Endothelial cell (in vitro differentiated cells): Measurements from ENCODE around the gene PIKFYVE. TPM values are rescaled to one million over a fixed set of nuclear protein-coding genes. Genes with fewer than 3 reads are reported as not detected.
"Not testable (repeated sequence)": the region's sequence is repeated elsewhere in the genome, so short reads cannot be mapped to it uniquely, and the experiment has no call there.

Experiments
- DNase-seq: peaks from one replicate; pipeline ENCODE4 v3.0.0; 2021; ENCODE audit warnings: low spot score
- H3K27ac Mint-ChIP-seq: one replicate; pipeline ENCODE4 v1.8.0; 2021; ENCODE audit warnings: mixed read lengths, inconsistent platforms; ENCODE audit not compliant: unreplicated experiment
- H3K27me3 Mint-ChIP-seq: one replicate; pipeline ENCODE4 v1.8.0; 2021; ENCODE audit warnings: mild to moderate bottlenecking, moderate library complexity, mixed read lengths, inconsistent platforms; ENCODE audit not compliant: unreplicated experiment
- H3K36me3 Mint-ChIP-seq: one replicate; pipeline ENCODE4 v1.8.0; 2021; ENCODE audit warnings: mild to moderate bottlenecking, low read depth, mixed read lengths, inconsistent platforms; ENCODE audit not compliant: unreplicated experiment
- H3K4me1 Mint-ChIP-seq: one replicate; pipeline ENCODE4 v1.8.0; 2021; ENCODE audit warnings: mild to moderate bottlenecking, mixed read lengths, inconsistent platforms; ENCODE audit not compliant: unreplicated experiment
- H3K4me3 Mint-ChIP-seq: one replicate; pipeline ENCODE4 v1.8.0; 2021; ENCODE audit warnings: mild to moderate bottlenecking, mixed read lengths, inconsistent platforms; ENCODE audit not compliant: unreplicated experiment
- H3K9me3 Mint-ChIP-seq: one replicate; pipeline ENCODE4 v1.8.0; 2021; ENCODE audit warnings: mixed read lengths, inconsistent platforms; ENCODE audit not compliant: unreplicated experiment
- CTCF ChIP-seq: fragments of 200-600 bp; sonication (generic); IDR thresholded peaks from one replicate; pipeline ENCODE4 v1.5.0; 2021; ENCODE audit warnings: antibody characterized with exemption; ENCODE audit not compliant: unreplicated experiment
- total RNA-seq: library from RNA; stranded (reverse); fragmentation: NEBNext Ultra II Directional; extraction: Animal tissue kit (Norgen Biotek cat#: 25700); gene quantifications from one replicate; pipeline ENCODE4 v1.2.1, GENCODE V29; 2021; ENCODE audit not compliant: unreplicated experiment

PIKFYVE gene
- total RNA-seq, 1 donor from 2014 or later: 52.7 TPM

GRCh38 chr2:208265371-208265800, 669 bp upstream of the PIKFYVE start:
- Mint-ChIP-seq H3K27ac (peak overlapping the region; percentile 92), H3K4me3 (peak overlapping the region; percentile 98), H3K9me3 (no peaks in the 10 kb centered on the region), H3K36me3 (no peaks in the 10 kb centered on the region), H3K4me1 (peaks cover 18% of the 10 kb centered on the region), H3K27me3 (peaks cover 9% of the 10 kb centered on the region)
- DNase-seq: peak; percentile 16
- TF ChIP-seq CTCF: no peak

DNA sequence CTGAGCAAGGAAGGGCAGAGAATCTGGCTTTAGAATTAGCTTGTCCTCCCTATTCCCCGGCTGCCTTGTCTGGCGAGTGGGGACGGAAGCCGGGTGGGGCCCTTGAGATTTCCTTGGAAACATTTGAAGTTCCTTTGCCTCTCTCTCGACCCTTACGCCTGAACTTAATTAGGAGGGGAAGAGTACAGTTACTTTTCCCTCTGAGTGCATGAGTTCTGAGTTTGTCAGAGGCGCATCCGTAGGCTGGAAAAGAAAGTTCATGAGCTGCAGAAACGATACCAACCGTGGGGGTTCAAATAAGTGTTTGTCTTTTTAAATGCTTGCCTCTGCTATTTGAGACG, 468 bp downstream of the PIKFYVE start:
- Mint-ChIP-seq H3K36me3 (peaks cover 4% of the 10 kb centered on the region), H3K27ac (peak overlapping the region; percentile 96)
- no peak for TF ChIP-seq CTCF

GRCh38 chr2:208266936-208267335, 881 bp downstream of the PIKFYVE start:
- Mint-ChIP-seq H3K4me1 (peaks cover 18% of the 10 kb centered on the region), H3K36me3 (peaks cover 6% of the 10 kb centered on the region), H3K4me3 (peak overlapping the region; percentile 98), H3K27me3 (peaks cover 9% of the 10 kb centered on the region), H3K27ac (peak overlapping the region; percentile 96), H3K9me3 (no peaks in the 10 kb centered on the region)
- no peak for TF ChIP-seq CTCF
- no peak for DNase-seq

More for the DNA sequence above, 468 bp downstream of the PIKFYVE start:
- peaks cover 18% of the 10 kb centered on the region for H3K4me1 Mint-ChIP-seq
- peaks cover 9% of the 10 kb centered on the region for H3K27me3 Mint-ChIP-seq
- no peak for DNase-seq
- no peaks in the 10 kb centered on the region for H3K9me3 Mint-ChIP-seq
- peak overlapping the region; percentile 98 for H3K4me3 Mint-ChIP-seq

GRCh38 chr2:208267526-208267925, 1.5 kb downstream of the PIKFYVE start:
- Mint-ChIP-seq H3K27ac (peak overlapping the region; percentile 96), H3K4me3 (peak overlapping the region; percentile 98), H3K4me1 (peaks cover 18% of the 10 kb centered on the region)
- not testable (repeated sequence) for H3K9me3 Mint-ChIP-seq, H3K27me3 Mint-ChIP-seq, H3K36me3 Mint-ChIP-seq
- peak; percentile 21 for DNase-seq

DNA sequence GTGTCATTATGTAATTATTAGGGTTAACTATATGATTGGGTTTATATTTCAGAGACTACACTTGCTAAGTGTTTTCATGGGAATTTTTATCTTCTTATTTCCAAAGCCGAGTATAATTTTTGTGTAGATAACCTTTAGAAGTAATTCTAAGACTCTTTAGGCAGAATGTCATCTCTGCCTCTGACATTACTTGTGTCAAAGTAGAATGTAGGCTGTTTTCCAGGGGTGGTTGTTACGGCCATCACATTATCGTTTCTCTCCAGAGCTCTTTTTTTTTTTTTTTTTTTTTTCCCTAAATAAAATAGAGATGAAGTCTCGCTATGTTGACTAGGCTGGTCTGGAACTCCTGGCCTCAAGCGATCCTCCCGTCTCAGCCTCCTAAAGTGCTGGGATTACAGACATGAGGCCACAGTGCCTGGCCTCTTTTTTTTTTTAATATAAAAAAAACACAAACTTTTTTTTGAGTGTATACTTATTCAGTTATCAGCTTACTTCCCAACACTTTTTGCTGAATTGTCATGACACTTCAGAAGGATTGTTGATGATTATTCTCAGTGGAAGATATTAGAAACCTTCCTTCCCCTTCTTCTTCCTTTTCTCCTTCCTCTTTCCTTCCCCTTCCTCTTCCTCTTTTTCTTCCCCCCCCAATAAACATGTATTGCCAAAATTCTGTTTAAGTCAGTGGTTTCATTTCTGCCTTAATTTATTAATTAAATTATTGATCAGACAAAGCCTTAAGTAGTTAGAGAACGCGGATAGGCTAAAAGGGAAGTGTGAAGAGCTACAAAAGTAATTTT, 2.3 kb downstream of the PIKFYVE start:
- no peak for TF ChIP-seq CTCF
- H3K4me3 Mint-ChIP-seq: peak overlapping the region; percentile 98
- no peaks in the 10 kb centered on the region for H3K9me3 Mint-ChIP-seq
- peaks cover 6% of the 10 kb centered on the region for H3K36me3 Mint-ChIP-seq
- no peak for DNase-seq
- H3K27ac Mint-ChIP-seq: peak overlapping the region; percentile 90
- H3K4me1 Mint-ChIP-seq: peaks cover 18% of the 10 kb centered on the region
- peaks cover 9% of the 10 kb centered on the region for H3K27me3 Mint-ChIP-seq
